Astrocyte (in vitro differentiated cells and primary cell): ENCODE measurements around the gene TPRX1. TPM values are rescaled to one million over a fixed set of nuclear protein-coding genes. Genes with fewer than 3 reads are reported as not detected.
"Not testable (repeated sequence)": the region's sequence is repeated elsewhere in the genome, so short reads cannot be mapped to it uniquely, and the experiment has no call there.

Experiments used
- DNase-seq: peaks from one replicate; pipeline ENCODE4 v3.0.0-alpha.2; 2010; ENCODE audit warnings: low read depth
- FAIRE-seq: peaks from 2 replicates; lab custom pipeline; 2011; peaks lifted over from hg19 to GRCh38; lab: Jason Lieb, UNC
- H2AFZ ChIP-seq: 2 replicates; pipeline ENCODE4 v1.6.0; 2012; ENCODE audit warnings: low read depth, low read length, inconsistent platforms
- H3K27ac ChIP-seq: 2 replicates; pipeline ENCODE4 v1.5.1; 2011; ENCODE audit warnings: low read depth, low read length, inconsistent platforms
- H3K27me3 ChIP-seq: 2 replicates; pipeline ENCODE4 v1.6.0; 2011; ENCODE audit warnings: low read length, inconsistent platforms; ENCODE audit not compliant: insufficient read depth
- H3K36me3 ChIP-seq: 2 replicates; pipeline ENCODE4 v1.5.1; 2011; ENCODE audit warnings: low read length, inconsistent platforms; ENCODE audit not compliant: insufficient read depth
- H3K4me1 ChIP-seq: 2 replicates; pipeline ENCODE4 v1.5.1; 2011; ENCODE audit warnings: low read length, inconsistent platforms; ENCODE audit not compliant: insufficient read depth
- H3K4me2 ChIP-seq: 2 replicates; pipeline ENCODE4 v1.6.0; 2012; ENCODE audit warnings: low read length, inconsistent platforms
- H3K4me3 ChIP-seq: 2 replicates; pipeline ENCODE4 v1.5.1; 2011; ENCODE audit warnings: low read depth, mild to moderate bottlenecking, low read length, inconsistent platforms; ENCODE audit not compliant: insufficient read depth
- H3K79me2 ChIP-seq: 2 replicates; pipeline ENCODE4 v1.6.0; 2012; ENCODE audit warnings: mild to moderate bottlenecking, low read length, inconsistent platforms; ENCODE audit not compliant: insufficient read depth
- H3K9ac ChIP-seq: 2 replicates; pipeline ENCODE4 v1.6.0; 2012; ENCODE audit warnings: mild to moderate bottlenecking, low read length, inconsistent platforms
- H3K9me3 ChIP-seq: 2 replicates; pipeline ENCODE4 v1.5.1; 2012; ENCODE audit warnings: low read depth, mild to moderate bottlenecking, low read length, inconsistent platforms; ENCODE audit not compliant: insufficient read depth
- H4K20me1 ChIP-seq: 2 replicates; pipeline ENCODE4 v1.6.0; 2012; ENCODE audit warnings: low read length, inconsistent platforms; ENCODE audit not compliant: insufficient read depth
- H3K27ac Mint-ChIP-seq: one replicate; pipeline ENCODE4 v1.8.0; 2021; ENCODE audit warnings: mild to moderate bottlenecking, mixed read lengths; ENCODE audit not compliant: unreplicated experiment
- H3K27me3 Mint-ChIP-seq: one replicate; pipeline ENCODE4 v1.8.0; 2021; ENCODE audit warnings: low read depth, mixed read lengths; ENCODE audit not compliant: unreplicated experiment
- H3K36me3 Mint-ChIP-seq: one replicate; pipeline ENCODE4 v1.8.0; 2021; ENCODE audit warnings: low read depth, mixed read lengths; ENCODE audit not compliant: unreplicated experiment
- H3K4me1 Mint-ChIP-seq: one replicate; pipeline ENCODE4 v1.8.0; 2021; ENCODE audit warnings: low read depth, mixed read lengths; ENCODE audit not compliant: unreplicated experiment
- H3K4me3 Mint-ChIP-seq: one replicate; pipeline ENCODE4 v1.8.0; 2021; ENCODE audit warnings: mild to moderate bottlenecking, moderate library complexity, mixed read lengths; ENCODE audit not compliant: unreplicated experiment
- H3K9me3 Mint-ChIP-seq: one replicate; pipeline ENCODE4 v1.8.0; 2021; ENCODE audit warnings: mild to moderate bottlenecking, mixed read lengths; ENCODE audit not compliant: unreplicated experiment
- CTCF ChIP-seq: IDR thresholded peaks from 2 replicates; pipeline ENCODE4 v1.5.1; 2011; ENCODE audit warnings: low read depth, mild to moderate bottlenecking, inconsistent platforms, low read length, moderate library complexity; ENCODE audit not compliant: insufficient read depth
- EZH2 ChIP-seq: IDR thresholded peaks from 2 replicates; pipeline ENCODE4 v1.6.1; 2012; ENCODE audit warnings: mild to moderate bottlenecking, low read length, inconsistent platforms; ENCODE audit not compliant: insufficient read depth
- total RNA-seq: library from RNA; stranded (reverse); gene quantifications from 2 replicates; pipeline ENCODE4 v1.2.1, GENCODE V29; 2021

TPRX1 gene
- total RNA-seq, 1 donor from 2014 or later, result not detected

DNA sequence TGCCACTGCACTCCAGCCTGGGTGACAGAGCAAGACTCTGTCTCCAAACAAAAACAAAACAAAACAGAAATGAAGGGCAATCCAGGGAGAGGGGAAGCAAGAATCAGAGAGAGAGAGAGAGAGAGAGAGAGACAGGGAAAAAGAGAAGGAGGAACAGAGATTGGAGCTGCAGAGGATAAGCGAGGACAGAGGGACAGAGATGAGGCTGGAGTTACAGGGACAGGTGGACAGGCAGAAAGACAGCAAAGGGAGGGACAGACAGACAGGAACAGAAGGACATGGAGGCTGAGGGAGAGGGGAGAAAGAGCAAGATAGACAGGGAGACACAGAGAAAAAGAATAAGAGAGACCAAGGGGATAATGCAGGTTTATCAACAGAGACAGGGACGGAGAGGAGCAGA is 16.1 kb upstream of the TPRX1 start:
- H3K4me3 Mint-ChIP-seq, result no peak overlapping the region
- no peak overlapping the region for H3K9ac ChIP-seq
- H3K36me3 ChIP-seq, result no peaks in the 10 kb centered on the region
- peaks cover 1% of the 10 kb centered on the region for H3K36me3 Mint-ChIP-seq
- FAIRE-seq (no peak), DNase-seq (no peak)
- H3K4me3 ChIP-seq, result no peak overlapping the region
- peaks cover 1% of the 10 kb centered on the region for H3K9me3 Mint-ChIP-seq
- no peak overlapping the region for H3K27ac Mint-ChIP-seq
- no peaks in the 10 kb centered on the region for H3K9me3 ChIP-seq
- peaks cover 19% of the 10 kb centered on the region for H3K27me3 ChIP-seq
- no peak overlapping the region for H2AFZ ChIP-seq
- no peaks in the 10 kb centered on the region for H3K79me2 ChIP-seq
- H3K4me1 ChIP-seq, result no peaks in the 10 kb centered on the region
- H3K27ac ChIP-seq, result no peak overlapping the region
- TF ChIP-seq EZH2 (no peak), CTCF (no peak)
- no peak overlapping the region for H3K4me2 ChIP-seq
- peaks cover 30% of the 10 kb centered on the region for H3K27me3 Mint-ChIP-seq
- peaks cover 8% of the 10 kb centered on the region for H3K4me1 Mint-ChIP-seq
- H4K20me1 ChIP-seq, result no peaks in the 10 kb centered on the region

DNA sequence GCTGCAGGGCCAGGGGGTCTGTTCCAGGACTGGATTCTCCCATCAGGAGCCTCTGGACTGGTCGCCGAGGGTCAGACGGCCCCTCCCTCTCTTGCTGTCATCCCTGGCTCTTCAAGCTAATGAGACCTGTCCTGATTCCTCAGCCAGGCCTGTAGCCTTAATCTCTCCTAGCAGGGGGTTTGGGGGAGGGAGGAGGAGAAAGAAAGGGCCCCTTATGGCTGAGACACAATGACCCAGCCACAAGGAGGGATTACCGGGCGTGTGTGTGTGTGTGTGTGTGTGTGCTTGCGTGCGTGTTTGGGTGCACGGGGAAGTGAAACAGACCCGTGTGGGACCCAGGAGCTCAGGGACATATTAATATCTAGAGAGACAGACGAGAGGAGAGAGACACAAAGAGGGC is 15.5 kb upstream of the TPRX1 start:
- no peak overlapping the region for H3K4me2 ChIP-seq
- H3K4me3 ChIP-seq, result no peak overlapping the region
- no peak for TF ChIP-seq CTCF
- no peak for TF ChIP-seq EZH2
- H2AFZ ChIP-seq, result no peak overlapping the region
- H3K79me2 ChIP-seq, result no peaks in the 10 kb centered on the region
- H4K20me1 ChIP-seq, result no peaks in the 10 kb centered on the region
- no peak overlapping the region for H3K4me3 Mint-ChIP-seq
- H3K4me1 Mint-ChIP-seq, result peaks cover 8% of the 10 kb centered on the region
- H3K9me3 Mint-ChIP-seq, result peaks cover 1% of the 10 kb centered on the region
- no peak overlapping the region for H3K27ac ChIP-seq
- no peak overlapping the region for H3K9ac ChIP-seq
- H3K36me3 ChIP-seq, result no peaks in the 10 kb centered on the region
- H3K9me3 ChIP-seq, result no peaks in the 10 kb centered on the region
- DNase-seq, result no peak
- peaks cover 1% of the 10 kb centered on the region for H3K36me3 Mint-ChIP-seq
- H3K4me1 ChIP-seq, result no peaks in the 10 kb centered on the region
- no peak for FAIRE-seq
- peaks cover 19% of the 10 kb centered on the region for H3K27me3 ChIP-seq
- peaks cover 30% of the 10 kb centered on the region for H3K27me3 Mint-ChIP-seq
- H3K27ac Mint-ChIP-seq, result no peak overlapping the region

DNA sequence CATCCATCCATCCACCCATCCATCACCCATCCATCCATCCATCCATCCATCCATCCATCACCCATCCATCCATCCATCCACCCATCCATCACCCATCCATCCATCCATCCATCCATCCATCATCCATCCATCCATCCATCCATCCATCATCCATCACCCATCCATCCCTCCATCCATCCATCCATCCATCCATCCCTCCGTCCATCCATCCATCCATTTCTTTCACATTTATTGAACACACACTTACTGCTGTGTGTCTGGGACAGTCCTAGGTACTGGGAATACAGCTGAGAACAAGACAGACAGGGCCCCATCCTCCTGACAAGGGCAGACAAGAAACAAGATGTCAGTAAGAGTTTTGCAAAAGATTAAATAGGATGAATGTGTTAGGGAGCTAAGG is 13.9 kb upstream of the TPRX1 start:
- peaks cover 19% of the 10 kb centered on the region for H3K27me3 ChIP-seq
- H3K4me1 ChIP-seq, H3K27ac Mint-ChIP-seq, H2AFZ ChIP-seq, H3K4me2 ChIP-seq, H3K9ac ChIP-seq, H3K4me3 ChIP-seq, H3K9me3 Mint-ChIP-seq, H3K79me2 ChIP-seq, H3K4me3 Mint-ChIP-seq, FAIRE-seq, DNase-seq, H3K9me3 ChIP-seq, H3K27ac ChIP-seq, H3K4me1 Mint-ChIP-seq, H4K20me1 ChIP-seq, H3K36me3 Mint-ChIP-seq, H3K36me3 ChIP-seq: not testable (repeated sequence)
- H3K27me3 Mint-ChIP-seq, result peaks cover 30% of the 10 kb centered on the region

- peaks cover 24% of the 10 kb centered on the region for H3K27me3 Mint-ChIP-seq
- H3K36me3 Mint-ChIP-seq, H3K4me1 ChIP-seq, H3K4me3 Mint-ChIP-seq, H3K27ac Mint-ChIP-seq, H3K9ac ChIP-seq, H3K9me3 ChIP-seq, H2AFZ ChIP-seq, FAIRE-seq, DNase-seq, H3K9me3 Mint-ChIP-seq, H4K20me1 ChIP-seq, H3K36me3 ChIP-seq, H3K4me2 ChIP-seq, H3K4me1 Mint-ChIP-seq, H3K4me3 ChIP-seq, H3K79me2 ChIP-seq, H3K27ac ChIP-seq: not testable (repeated sequence)
- H3K27me3 ChIP-seq, result peaks cover 12% of the 10 kb centered on the region
These were observed 11.9 kb upstream of the TPRX1 start for GRCh38 chr19:47816270-47816669.
